Astrocyte (in vitro differentiated cells and primary cell): ENCODE data around the gene WDR89. TPM values are rescaled to one million over a fixed set of nuclear protein-coding genes. Genes with fewer than 3 reads are reported as not detected.

Experiments
- DNase-seq: peaks from one replicate; pipeline ENCODE4 v3.0.0-alpha.2; 2010; ENCODE audit warnings: low read depth
- FAIRE-seq: peaks from 2 replicates; lab custom pipeline; 2011; peaks lifted over from hg19 to GRCh38; lab: Jason Lieb, UNC
- H2AFZ ChIP-seq: 2 replicates; pipeline ENCODE4 v1.6.0; 2012; ENCODE audit warnings: low read depth, low read length, inconsistent platforms
- H3K27ac ChIP-seq: 2 replicates; pipeline ENCODE4 v1.5.1; 2011; ENCODE audit warnings: low read depth, low read length, inconsistent platforms
- H3K27me3 ChIP-seq: 2 replicates; pipeline ENCODE4 v1.6.0; 2011; ENCODE audit warnings: low read length, inconsistent platforms; ENCODE audit not compliant: insufficient read depth
- H3K36me3 ChIP-seq: 2 replicates; pipeline ENCODE4 v1.5.1; 2011; ENCODE audit warnings: low read length, inconsistent platforms; ENCODE audit not compliant: insufficient read depth
- H3K4me1 ChIP-seq: 2 replicates; pipeline ENCODE4 v1.5.1; 2011; ENCODE audit warnings: low read length, inconsistent platforms; ENCODE audit not compliant: insufficient read depth
- H3K4me2 ChIP-seq: 2 replicates; pipeline ENCODE4 v1.6.0; 2012; ENCODE audit warnings: low read length, inconsistent platforms
- H3K4me3 ChIP-seq: 2 replicates; pipeline ENCODE4 v1.5.1; 2011; ENCODE audit warnings: low read depth, mild to moderate bottlenecking, low read length, inconsistent platforms; ENCODE audit not compliant: insufficient read depth
- H3K79me2 ChIP-seq: 2 replicates; pipeline ENCODE4 v1.6.0; 2012; ENCODE audit warnings: mild to moderate bottlenecking, low read length, inconsistent platforms; ENCODE audit not compliant: insufficient read depth
- H3K9ac ChIP-seq: 2 replicates; pipeline ENCODE4 v1.6.0; 2012; ENCODE audit warnings: mild to moderate bottlenecking, low read length, inconsistent platforms
- H3K9me3 ChIP-seq: 2 replicates; pipeline ENCODE4 v1.5.1; 2012; ENCODE audit warnings: low read depth, mild to moderate bottlenecking, low read length, inconsistent platforms; ENCODE audit not compliant: insufficient read depth
- H4K20me1 ChIP-seq: 2 replicates; pipeline ENCODE4 v1.6.0; 2012; ENCODE audit warnings: low read length, inconsistent platforms; ENCODE audit not compliant: insufficient read depth
- H3K27ac Mint-ChIP-seq: one replicate; pipeline ENCODE4 v1.8.0; 2021; ENCODE audit warnings: mild to moderate bottlenecking, mixed read lengths; ENCODE audit not compliant: unreplicated experiment
- H3K27me3 Mint-ChIP-seq: one replicate; pipeline ENCODE4 v1.8.0; 2021; ENCODE audit warnings: low read depth, mixed read lengths; ENCODE audit not compliant: unreplicated experiment
- H3K36me3 Mint-ChIP-seq: one replicate; pipeline ENCODE4 v1.8.0; 2021; ENCODE audit warnings: low read depth, mixed read lengths; ENCODE audit not compliant: unreplicated experiment
- H3K4me1 Mint-ChIP-seq: one replicate; pipeline ENCODE4 v1.8.0; 2021; ENCODE audit warnings: low read depth, mixed read lengths; ENCODE audit not compliant: unreplicated experiment
- H3K4me3 Mint-ChIP-seq: one replicate; pipeline ENCODE4 v1.8.0; 2021; ENCODE audit warnings: mild to moderate bottlenecking, moderate library complexity, mixed read lengths; ENCODE audit not compliant: unreplicated experiment
- H3K9me3 Mint-ChIP-seq: one replicate; pipeline ENCODE4 v1.8.0; 2021; ENCODE audit warnings: mild to moderate bottlenecking, mixed read lengths; ENCODE audit not compliant: unreplicated experiment
- EZH2 ChIP-seq: IDR thresholded peaks from 2 replicates; pipeline ENCODE4 v1.6.1; 2012; ENCODE audit warnings: mild to moderate bottlenecking, low read length, inconsistent platforms; ENCODE audit not compliant: insufficient read depth
- total RNA-seq: library from RNA; stranded (reverse); gene quantifications from 2 replicates; pipeline ENCODE4 v1.2.1, GENCODE V29; 2021
- TF ChIP-seq, protein P1 (sequence below): IDR thresholded peaks from 2 replicates; pipeline ENCODE4 v1.5.1; 2011; ENCODE audit warnings: low read depth, mild to moderate bottlenecking, inconsistent platforms, low read length, moderate library complexity; ENCODE audit not compliant: insufficient read depth

The WDR89 gene
- total RNA-seq, 1 donor from 2014 or later: 15.0 TPM

DNA sequence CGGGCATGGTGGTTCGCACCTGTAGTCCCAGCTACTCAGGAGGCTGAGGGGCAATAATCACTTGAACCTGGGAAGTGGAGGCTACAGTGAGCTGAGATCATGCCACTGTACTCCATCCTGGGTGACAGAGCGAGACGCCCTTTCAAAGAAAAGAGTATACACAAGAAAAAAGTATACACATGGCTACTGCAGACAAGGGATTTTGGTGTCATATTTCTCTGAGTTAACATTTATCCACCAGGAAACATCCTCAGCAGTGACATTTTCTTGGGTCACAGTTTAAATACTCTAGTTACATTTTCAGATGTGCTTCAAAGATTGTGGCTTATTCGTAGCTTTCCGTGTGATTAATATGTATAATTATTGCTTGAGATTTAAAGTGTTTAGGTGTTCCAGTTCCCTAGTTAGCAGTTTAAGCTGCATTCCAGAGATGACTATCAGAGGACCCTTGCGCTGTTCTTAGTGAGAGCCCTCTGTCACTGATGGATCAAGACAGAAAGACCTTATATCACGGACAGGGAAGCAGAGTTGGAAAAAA lies 93.8 kb downstream of the WDR89 start:
- DNase-seq: no peak
- H3K9me3 ChIP-seq: no peaks in the 10 kb centered on the region
- no peak overlapping the region for H3K4me3 Mint-ChIP-seq

More for the DNA sequence above, 93.8 kb downstream of the WDR89 start:
- Mint-ChIP-seq H3K4me1 (peaks cover 7% of the 10 kb centered on the region), H3K27me3 (no peaks in the 10 kb centered on the region), H3K27ac (no peak overlapping the region), H3K9me3 (no peaks in the 10 kb centered on the region), H3K36me3 (no peaks in the 10 kb centered on the region)
- Histone ChIP-seq H3K27me3 (no peaks in the 10 kb centered on the region), H3K4me2 (no peak overlapping the region), H3K27ac (no peak overlapping the region), H4K20me1 (no peaks in the 10 kb centered on the region), H3K36me3 (no peaks in the 10 kb centered on the region), H3K9ac (no peak overlapping the region), H3K79me2 (peaks cover under 1% of the 10 kb centered on the region), H3K4me1 (peaks cover 5% of the 10 kb centered on the region), H3K4me3 (no peak overlapping the region), H2AFZ (no peak overlapping the region)
- FAIRE-seq: no peak
- TF ChIP-seq, protein P1, sequence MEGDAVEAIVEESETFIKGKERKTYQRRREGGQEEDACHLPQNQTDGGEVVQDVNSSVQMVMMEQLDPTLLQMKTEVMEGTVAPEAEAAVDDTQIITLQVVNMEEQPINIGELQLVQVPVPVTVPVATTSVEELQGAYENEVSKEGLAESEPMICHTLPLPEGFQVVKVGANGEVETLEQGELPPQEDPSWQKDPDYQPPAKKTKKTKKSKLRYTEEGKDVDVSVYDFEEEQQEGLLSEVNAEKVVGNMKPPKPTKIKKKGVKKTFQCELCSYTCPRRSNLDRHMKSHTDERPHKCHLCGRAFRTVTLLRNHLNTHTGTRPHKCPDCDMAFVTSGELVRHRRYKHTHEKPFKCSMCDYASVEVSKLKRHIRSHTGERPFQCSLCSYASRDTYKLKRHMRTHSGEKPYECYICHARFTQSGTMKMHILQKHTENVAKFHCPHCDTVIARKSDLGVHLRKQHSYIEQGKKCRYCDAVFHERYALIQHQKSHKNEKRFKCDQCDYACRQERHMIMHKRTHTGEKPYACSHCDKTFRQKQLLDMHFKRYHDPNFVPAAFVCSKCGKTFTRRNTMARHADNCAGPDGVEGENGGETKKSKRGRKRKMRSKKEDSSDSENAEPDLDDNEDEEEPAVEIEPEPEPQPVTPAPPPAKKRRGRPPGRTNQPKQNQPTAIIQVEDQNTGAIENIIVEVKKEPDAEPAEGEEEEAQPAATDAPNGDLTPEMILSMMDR: no peak
- no peak for TF ChIP-seq EZH2

Other genes with a start within 250 kb of the WDR89 start
- gene PPP2R5E, start 98.5 kb downstream of the WDR89 start, total RNA-seq: 60.2 and 69.3 TPM in 2 replicates
- 13.8 and 13.9 TPM in 2 replicates for gene SGPP1, start 86.2 kb upstream of the WDR89 start, total RNA-seq
- 5.1 and 5.7 TPM in 2 replicates for gene SYNE2, start 211.1 kb upstream of the WDR89 start, total RNA-seq